PC-9 (cell line): ENCODE results near the gene LAG3. TPM values are rescaled to one million over a fixed set of nuclear protein-coding genes. Genes with fewer than 3 reads are reported as not detected.

ENCODE experiments used
- BruUV-seq: library from RNA; stranded (reverse); fragments of 400-500 nt; replicated peaks from 2 replicates; lab custom pipeline; 2021; lab: Mats Ljungman, UMichigan
- CTCF ChIA-PET: fragments of 300-600 bp; sonication (Branson Sonifier 250); formaldehyde crosslinking; loops from one replicate; lab custom pipeline; 2022; ENCODE audit warnings: antibody characterized with exemption; lab: Charles Lee
- POLR2A ChIA-PET: fragments of 300-600 bp; sonication (Branson Sonifier 250); formaldehyde crosslinking; loops from one replicate; lab custom pipeline; 2022; ENCODE audit warnings: antibody characterized with exemption; ENCODE audit not compliant: unreplicated experiment; lab: Charles Lee
- DNase-seq, 2 experiments: peaks; one replicate each; pipeline versions ENCODE4 v3.0.0 to v3.0.0-alpha.2; 2015 to 2022; ENCODE audit warnings: mixed read lengths in 1 of 2
- H2AFZ ChIP-seq: fragments of 200-600 bp; sonication (generic); 2 replicates; pipeline ENCODE4 v1.8.1; 2017; ENCODE audit warnings: antibody characterized with exemption
- H3F3A ChIP-seq: fragments of 200-600 bp; sonication (generic); 2 replicates; pipeline ENCODE4 v1.8.1; 2017; ENCODE audit warnings: antibody characterized with exemption, mild to moderate bottlenecking, low read depth; ENCODE audit not compliant: insufficient read depth
- H3K27ac ChIP-seq: fragments of 200-600 bp; sonication (generic); 2 replicates; pipeline ENCODE4 v1.6.1; 2016; ENCODE audit warnings: mixed run types
- H3K27me3 ChIP-seq: fragments of 200-600 bp; sonication (generic); 2 replicates; pipeline ENCODE4 v1.6.1; 2016; ENCODE audit warnings: low read depth, mixed run types; ENCODE audit not compliant: insufficient read depth
- H3K36me3 ChIP-seq: fragments of 200-600 bp; sonication (generic); 2 replicates; pipeline ENCODE4 v1.6.1; 2016; ENCODE audit warnings: low read depth, mixed run types
- H3K4me1 ChIP-seq: fragments of 200-600 bp; sonication (generic); replicated peaks from 2 replicates; pipeline ENCODE4 v1.6.1; 2016; ENCODE audit warnings: mixed run types; ENCODE audit not compliant: insufficient read depth
- H3K4me2 ChIP-seq: fragments of 200-600 bp; sonication (generic); 2 replicates; pipeline ENCODE4 v1.6.1; 2017; ENCODE audit warnings: mixed run types
- H3K4me3 ChIP-seq: fragments of 200-600 bp; sonication (generic); 2 replicates; pipeline ENCODE4 v1.6.1; 2016; ENCODE audit warnings: mixed run types
- H3K79me2 ChIP-seq: fragments of 200-600 bp; sonication (generic); 2 replicates; pipeline ENCODE4 v1.6.1; 2017; ENCODE audit warnings: low read depth, mixed run types
- H3K9me2 ChIP-seq: fragments of 200-600 bp; sonication (generic); 2 replicates; pipeline ENCODE4 v1.8.1; 2017; ENCODE audit warnings: mild to moderate bottlenecking; ENCODE audit not compliant: insufficient read depth
- H3K9me3 ChIP-seq: fragments of 200-600 bp; sonication (generic); 2 replicates; pipeline ENCODE4 v1.8.1; 2016; ENCODE audit warnings: low read depth; ENCODE audit not compliant: insufficient read depth
- H4K20me1 ChIP-seq: fragments of 200-600 bp; sonication (generic); 2 replicates; pipeline ENCODE4 v1.8.1; 2017; ENCODE audit not compliant: insufficient read depth
- CTCF ChIP-seq: fragments of 200-600 bp; sonication (generic); conservative IDR thresholded peaks from 2 replicates; pipeline ENCODE4 v1.6.1; 2017; ENCODE audit warnings: mixed run types, antibody characterized with exemption, mild to moderate bottlenecking, moderate library complexity
- EZH2 ChIP-seq: fragments of 200-600 bp; sonication (generic); IDR thresholded peaks from 2 replicates; pipeline ENCODE4 v1.8.0; 2017; ENCODE audit warnings: antibody characterized with exemption, low read depth
- intact Hi-C: fragments of 100-400 bp; cut with micrococcal nuclease; formaldehyde crosslinking; loops from one replicate; pipeline ENCODE4 v1.10.0; 2022; ENCODE audit not compliant: unreplicated experiment
- total RNA-seq: library from RNA; stranded (reverse); gene quantifications from 2 replicates; pipeline ENCODE4 v1.2.3, GENCODE V29; 2021

Gene LAG3
- total RNA-seq, 1 experiment from 2014 or later = 10.5 TPM

- Histone ChIP-seq H3K27me3 (no peaks in the 10 kb centered on the region), H3K36me3 (peaks cover 17% of the 10 kb centered on the region), H3K79me2 (peaks cover 26% of the 10 kb centered on the region), H4K20me1 (no peaks in the 10 kb centered on the region; the same call in 1 of the 2 replicates), H3K9me3 (no peaks in the 10 kb centered on the region), H3K4me2 (no peak overlapping the region), H3K9me2 (no peaks in the 10 kb centered on the region), H2AFZ (no peak overlapping the region), H3K27ac (no peak overlapping the region), H3F3A (peaks cover 27% of the 10 kb centered on the region; the same call in 1 of the 2 replicates), H3K4me3 (no peak overlapping the region), H3K4me1 (peaks cover 16% of the 10 kb centered on the region)
- ChIA-PET POLR2A (no interaction called here), CTCF (no interaction called here)
- no TSS peak for BruUV-seq
- TF ChIP-seq CTCF (no peak), EZH2 (no peak)
- peak in 1 of 2 experiments; percentile 3 for DNase-seq
- intact Hi-C loops = loop anchor here (5.0 kb wide), 1 partner anchor 192 kb away; the partner anchor contains the start of genes C12orf57 and RNU7-1
These were observed 21.8 kb upstream of the LAG3 start for GRCh38 chr12:6750506-6750905.

GRCh38 chr12:6751767-6752166, 20.6 kb upstream of the LAG3 start:
- intact Hi-C loops = loop anchor here (2.0 to 5.0 kb wide), 2 partner anchors 63 to 191 kb away; partner anchors contain the start of genes C12orf57, RNU7-1 and ZNF384
- Histone ChIP-seq H3K4me1 (peaks cover 16% of the 10 kb centered on the region), H3K36me3 (peaks cover 17% of the 10 kb centered on the region), H3K9me2 (no peaks in the 10 kb centered on the region), H4K20me1 (no peaks in the 10 kb centered on the region; the same call in 1 of the 2 replicates), H3K27me3 (no peaks in the 10 kb centered on the region), H3K27ac (no peak overlapping the region), H2AFZ (no peak overlapping the region), H3K4me2 (peak overlapping the region; percentile 80), H3K9me3 (no peaks in the 10 kb centered on the region), H3F3A (peaks cover 15% of the 10 kb centered on the region; the same call in 1 of the 2 replicates), H3K79me2 (peaks cover 26% of the 10 kb centered on the region), H3K4me3 (peak overlapping the region; percentile 77)
- DNase-seq = no peak
- CTCF ChIA-PET = interaction anchor here (0.6 to 3.6 kb wide), 6 partner anchors 15 to 237 kb away, joined by 3 to 83 read pairs (median 10); partner anchors contain the start of genes COPS7A, LAG3 and PTMS
- no TSS peak for BruUV-seq
- POLR2A ChIA-PET = interaction anchor here (0.6 to 2.8 kb wide), 4 partner anchors 14 to 642 kb away, joined by 3 to 63 read pairs (median 32); partner anchors contain the start of genes COPS7A, PTMS and ZNF384
- TF ChIP-seq CTCF (no peak), EZH2 (no peak)

- Histone ChIP-seq H3K4me1 (peaks cover 16% of the 10 kb centered on the region), H3K36me3 (peaks cover 17% of the 10 kb centered on the region), H3K79me2 (peaks cover 26% of the 10 kb centered on the region), H3K9me3 (no peaks in the 10 kb centered on the region), H3K4me2 (peak overlapping the region; percentile 80), H2AFZ (peak overlapping the region; percentile 89), H3F3A (peaks cover 13% of the 10 kb centered on the region; the same call in 1 of the 2 replicates), H3K27me3 (no peaks in the 10 kb centered on the region), H3K9me2 (no peaks in the 10 kb centered on the region), H4K20me1 (no peaks in the 10 kb centered on the region; the same call in 1 of the 2 replicates), H3K27ac (peak overlapping the region; percentile 83), H3K4me3 (peak overlapping the region; percentile 77)
- BruUV-seq = TSS peak; percentile 35
- CTCF ChIA-PET = interaction anchor here (0.5 to 3.6 kb wide), 17 partner anchors 14 to 238 kb away, joined by 3 to 83 read pairs (median 5); partner anchors contain the start of genes CD4, COPS7A, GPR162 and LAG3
- DNase-seq = no peak
- intact Hi-C loops = loop anchor here (2.0 to 5.0 kb wide), 2 partner anchors 64 to 190 kb away; partner anchors contain the start of genes C12orf57, RNU7-1 and ZNF384
- POLR2A ChIA-PET = interaction anchor here (0.5 to 2.8 kb wide), 13 partner anchors 12 to 1017 kb away, joined by 3 to 63 read pairs (median 4); partner anchors contain the start of genes COPS7A, PTMS, RNU7-1 and ZNF384
- TF ChIP-seq EZH2 = no peak
- TF ChIP-seq CTCF = no peak; the same call in 1 of the 2 replicates
These were observed 20.0 kb upstream of the LAG3 start for GRCh38 chr12:6752167-6752920.
